GM15510 (cell line): ENCODE measurements around the gene MSANTD4.
A peak's percentile ranks its signal among the peaks of the same experiment; 100 is the strongest.

Source experiments
- POLR2A ChIP-seq: IDR thresholded peaks from 3 replicates; pipeline ENCODE4 v1.6.1; 2011; ENCODE audit warnings: borderline replicate concordance; ENCODE audit not compliant: insufficient read length; ENCODE audit errors: extremely low read depth

Gene MSANTD4

DNA sequence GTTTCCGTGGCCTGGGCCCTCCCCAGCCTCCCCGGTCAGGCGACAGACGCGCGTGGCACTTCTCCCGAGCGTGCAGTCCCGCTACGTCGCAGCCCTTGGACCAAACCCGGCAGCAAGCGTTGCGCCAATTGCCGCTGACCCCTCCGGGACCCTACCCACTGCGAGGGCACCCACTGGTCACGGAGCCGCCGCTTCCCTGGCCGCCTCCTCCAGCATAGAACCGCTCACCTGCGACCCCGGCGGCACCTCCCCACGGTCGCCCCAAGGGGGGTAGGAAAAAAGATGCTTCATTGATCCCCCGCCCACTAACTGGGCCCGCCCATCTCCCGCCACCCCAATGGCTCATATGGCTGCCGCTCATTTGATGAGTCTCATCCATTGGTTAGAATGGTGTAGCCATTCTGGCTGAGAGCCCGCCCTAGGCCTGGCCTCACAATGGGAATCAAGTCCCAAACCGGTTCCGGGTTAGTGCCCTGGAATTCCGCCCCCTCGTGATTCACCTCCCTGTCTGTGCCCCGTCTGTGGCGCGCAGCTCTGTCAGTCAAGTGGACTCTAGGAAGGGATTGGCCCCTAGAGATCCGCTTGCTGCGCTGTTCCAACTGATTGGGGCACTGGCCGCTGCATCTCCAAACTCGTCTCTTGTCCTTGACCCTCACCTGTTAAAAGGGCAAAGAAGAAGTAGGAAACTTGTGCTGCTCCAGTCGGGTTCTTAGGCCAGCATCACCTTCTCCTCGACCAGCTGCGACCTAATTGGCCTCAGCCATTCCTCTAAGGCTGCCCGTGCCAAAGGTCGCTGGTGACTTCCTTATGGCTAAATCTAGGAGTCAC, at the start of gene MSANTD4:
MSANTD4 (minus strand) TSS at position 274 of the 828 bp plus-strand sequence. CDS start 11,323 bp downstream, outside the sequence.
- TF ChIP-seq POLR2A: peak; percentile 70

DNA sequence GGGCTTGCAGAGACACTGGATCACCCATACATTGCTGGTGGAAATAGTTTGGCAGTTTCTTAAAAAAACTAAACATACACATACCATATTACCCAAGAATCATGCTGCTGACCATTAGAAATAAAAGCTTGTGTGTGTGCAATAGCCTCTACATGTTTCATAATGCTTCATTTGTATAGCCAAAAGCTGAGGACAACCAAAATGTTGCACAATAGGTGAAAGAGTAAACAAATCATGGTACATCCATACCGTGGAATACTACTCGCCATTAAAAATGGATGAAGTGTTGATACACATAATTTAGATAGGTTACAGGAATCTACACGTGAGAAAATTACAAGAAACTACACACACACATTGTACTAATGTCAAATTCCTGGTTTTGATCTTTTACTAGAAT, 48.6 kb upstream of the MSANTD4 start:
- TF ChIP-seq POLR2A: no peak

DNA sequence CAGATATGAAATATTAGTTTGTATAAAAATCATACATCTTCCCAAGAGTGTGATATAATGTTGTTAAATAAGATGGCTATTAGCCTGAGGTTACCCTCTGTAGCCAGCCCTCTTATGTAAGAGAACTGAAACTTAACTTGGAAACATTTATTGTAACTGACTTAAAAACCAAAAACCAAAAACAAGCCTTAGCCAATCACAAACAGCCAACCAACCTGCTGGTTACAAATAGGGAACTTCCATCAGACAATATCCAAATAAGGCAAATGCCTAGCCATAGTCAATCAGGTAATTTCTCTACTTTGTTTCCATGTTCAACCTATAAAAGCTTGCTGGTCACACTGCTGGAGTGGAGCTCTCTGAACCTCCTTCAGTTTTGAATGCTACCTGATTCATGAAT, 41.0 kb upstream of the MSANTD4 start:
- no peak for TF ChIP-seq POLR2A

DNA sequence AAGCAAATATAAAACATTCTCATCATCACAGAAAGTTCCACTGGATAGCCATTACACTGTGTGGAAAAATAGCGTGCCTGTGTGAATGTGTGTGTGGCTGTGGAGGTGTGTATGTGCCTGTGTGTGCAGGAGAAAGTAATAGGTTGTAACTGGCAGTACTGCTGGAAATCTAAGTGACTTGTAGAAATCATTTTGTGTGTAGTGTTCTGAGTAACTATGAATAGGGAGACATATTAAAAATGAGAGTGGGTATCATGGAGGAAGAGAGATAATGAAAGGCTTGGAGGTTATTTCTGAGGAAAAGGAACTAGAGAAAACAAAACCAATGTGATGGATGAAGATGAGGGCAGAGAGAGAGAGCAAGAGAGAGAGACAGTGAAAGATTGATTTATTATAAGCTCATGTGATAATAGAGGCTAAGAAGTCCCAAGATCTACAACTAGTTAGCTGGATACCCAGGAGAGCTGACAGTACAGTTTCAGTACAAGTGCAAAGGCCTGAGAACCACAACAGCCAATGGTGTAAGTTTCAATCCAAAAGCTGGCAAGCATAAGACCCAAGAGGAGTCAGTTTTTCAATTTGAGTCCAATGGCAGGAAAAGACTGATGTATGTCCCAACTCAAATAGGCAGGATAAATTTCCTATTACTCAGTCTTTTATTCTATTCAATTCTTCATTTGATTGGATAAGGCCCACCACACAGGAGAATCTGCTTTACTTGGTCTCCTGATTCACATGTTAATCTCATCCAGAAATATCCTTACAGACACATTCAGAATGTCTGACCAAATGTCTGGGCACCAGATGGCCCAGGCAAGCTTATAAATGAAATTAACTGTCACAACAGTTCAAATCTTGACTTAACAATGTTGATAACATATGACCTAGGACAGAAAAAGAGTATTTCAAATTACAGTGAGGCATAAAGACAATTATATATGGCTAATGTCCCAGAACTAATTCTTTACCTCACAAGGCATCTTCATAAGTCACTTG, 40.2 kb upstream of the MSANTD4 start:
- TF ChIP-seq POLR2A: no peak

DNA sequence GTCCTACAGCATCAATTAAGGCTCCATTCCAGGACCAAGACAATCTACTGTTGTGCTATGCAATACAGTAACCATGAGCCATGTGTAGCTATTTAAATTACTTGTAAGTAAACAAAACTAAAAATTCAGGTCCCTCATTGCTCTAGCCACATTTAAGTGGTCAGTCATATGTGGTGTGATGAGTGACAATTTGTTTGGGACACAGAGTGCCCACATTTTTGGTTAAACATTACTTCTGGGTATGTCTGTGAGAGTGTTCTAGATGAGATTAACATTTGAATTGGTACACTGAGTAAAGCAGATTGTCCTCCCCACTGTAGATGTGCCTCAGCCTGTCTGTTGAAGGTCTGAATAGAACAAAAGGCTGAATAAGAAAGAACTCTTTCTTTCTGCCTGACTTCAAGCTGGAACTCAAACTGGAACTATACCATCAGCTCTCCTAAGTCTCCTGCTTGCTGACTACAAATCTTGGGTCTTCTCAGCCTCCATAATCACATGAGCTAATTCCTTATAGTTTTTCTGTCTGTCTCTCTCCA, 39.3 kb upstream of the MSANTD4 start:
- no peak for TF ChIP-seq POLR2A

DNA sequence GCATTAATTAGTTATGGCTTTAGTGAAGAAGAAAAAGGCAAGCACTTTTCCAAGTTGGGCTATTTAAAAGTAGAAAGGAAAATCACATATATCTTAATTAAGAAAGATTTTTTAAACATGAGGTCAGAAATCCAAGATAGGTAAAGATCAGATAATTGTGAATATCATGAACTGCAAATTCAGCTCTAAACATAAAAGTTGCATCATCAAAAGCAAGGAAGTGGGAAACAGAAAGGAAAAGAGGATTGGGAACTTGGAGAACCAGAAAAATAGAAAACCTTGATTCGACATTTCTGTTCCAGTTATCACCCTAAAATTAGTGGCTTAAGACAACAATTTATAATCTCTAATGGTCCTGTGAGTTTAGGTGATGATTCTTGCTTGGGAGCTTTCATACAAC, 37.6 kb upstream of the MSANTD4 start:
- TF ChIP-seq POLR2A: no peak

DNA sequence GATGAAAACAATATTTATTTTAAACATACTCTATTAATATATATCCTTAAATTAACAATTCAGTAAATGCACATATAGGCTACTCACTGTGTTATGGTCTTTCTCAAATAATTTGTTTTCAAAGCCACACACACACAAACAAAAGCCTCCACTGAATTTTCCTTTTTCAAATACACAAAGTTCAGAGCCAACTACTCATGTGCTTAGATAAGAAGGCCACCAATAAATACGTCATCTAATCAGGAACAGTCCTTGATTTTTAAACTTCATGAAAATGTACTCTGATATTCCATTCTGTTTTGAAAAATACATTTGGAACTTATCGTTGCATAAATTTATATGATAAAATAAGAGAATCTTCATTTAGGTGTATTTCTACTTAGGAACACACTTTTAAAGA, 29.1 kb upstream of the MSANTD4 start:
- no peak for TF ChIP-seq POLR2A

DNA sequence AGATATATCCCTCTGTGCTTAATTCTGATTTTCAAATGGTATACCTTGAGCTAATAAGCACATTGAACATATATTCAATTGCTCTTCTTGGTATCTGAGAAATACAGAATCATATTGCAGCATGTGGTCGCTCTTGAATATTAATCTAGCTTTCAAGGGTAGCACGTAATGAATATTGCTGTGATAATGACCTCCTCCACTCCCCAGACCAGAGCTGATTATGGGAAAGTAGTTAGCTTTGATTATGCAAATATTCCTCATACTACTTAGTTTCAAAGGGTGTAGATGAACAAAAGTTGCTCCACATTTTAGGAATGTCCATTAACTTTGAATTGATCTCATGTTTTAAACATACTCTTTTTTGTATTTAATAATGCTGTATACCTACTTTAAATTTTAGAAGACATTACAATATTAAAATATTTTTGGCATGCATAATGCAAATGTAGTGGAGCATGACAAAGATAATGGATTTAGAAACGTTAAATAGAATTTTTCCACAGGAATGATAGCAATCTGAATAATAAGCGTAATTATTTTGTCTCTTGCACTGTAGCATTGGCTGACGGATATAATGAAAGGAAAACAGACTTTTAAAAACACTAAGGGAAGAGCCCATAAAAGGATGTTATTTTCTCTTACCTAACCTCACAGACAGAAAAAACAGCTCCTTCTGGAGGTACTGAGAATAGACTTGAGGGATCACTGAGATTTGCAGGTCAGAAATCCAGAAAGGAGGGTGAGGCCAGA, 27.9 kb upstream of the MSANTD4 start:
- TF ChIP-seq POLR2A: no peak

DNA sequence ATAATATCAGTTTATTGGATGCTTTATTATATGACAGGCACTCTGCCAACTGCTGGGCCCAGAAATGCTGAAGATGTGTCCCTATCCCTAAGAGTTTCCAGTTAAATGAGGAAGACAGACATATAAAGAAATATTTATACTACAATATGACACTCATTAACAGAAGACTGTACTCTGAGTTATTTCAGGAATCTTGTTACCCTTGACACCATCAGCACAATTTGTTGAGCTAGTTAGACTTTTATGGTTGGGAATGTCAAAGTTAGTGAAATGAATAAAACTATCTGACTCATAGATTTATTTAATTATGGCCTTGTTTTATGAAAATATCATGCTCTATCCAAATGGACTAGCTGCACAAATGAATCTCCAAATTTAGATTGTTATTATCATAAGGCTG, 25.6 kb upstream of the MSANTD4 start:
- no peak for TF ChIP-seq POLR2A

DNA sequence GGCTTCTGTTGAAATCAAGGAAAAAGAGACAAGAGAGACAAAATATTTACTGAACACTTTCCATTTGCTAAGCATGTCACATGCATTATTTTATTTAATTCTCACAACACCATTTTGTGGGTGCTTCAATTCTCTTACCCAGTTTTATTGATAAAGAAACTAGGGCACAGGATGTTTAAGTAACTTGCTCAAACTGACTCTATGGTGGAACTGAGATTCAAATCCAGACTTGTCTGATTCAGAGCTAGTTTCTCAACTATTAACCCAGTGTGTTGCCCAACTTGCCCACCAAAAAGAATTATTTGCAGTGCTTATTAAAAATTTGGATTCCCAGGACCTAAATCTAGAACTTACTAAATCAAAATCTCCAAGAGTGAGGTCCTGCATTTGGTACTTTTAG, 21.5 kb upstream of the MSANTD4 start:
- no peak for TF ChIP-seq POLR2A

DNA sequence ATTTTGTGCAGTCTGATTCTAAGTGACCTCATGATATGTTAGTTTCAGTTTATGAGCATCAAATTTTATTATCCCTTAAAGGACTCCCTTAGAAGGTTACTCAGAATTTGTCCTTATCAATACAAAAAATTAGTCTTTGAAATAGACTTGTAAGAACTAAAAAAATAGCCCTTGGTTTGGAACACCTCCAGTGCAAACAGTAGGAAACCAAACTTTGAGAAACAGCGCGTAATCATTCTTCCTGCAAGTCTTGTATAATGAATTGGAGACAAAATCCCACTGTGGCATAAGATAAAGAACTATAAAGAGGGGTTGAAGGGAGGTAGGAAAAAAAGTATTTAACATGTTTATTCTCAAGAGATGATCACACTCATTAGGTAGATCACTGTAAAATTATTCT, 10.8 kb upstream of the MSANTD4 start:
- no peak for TF ChIP-seq POLR2A

DNA sequence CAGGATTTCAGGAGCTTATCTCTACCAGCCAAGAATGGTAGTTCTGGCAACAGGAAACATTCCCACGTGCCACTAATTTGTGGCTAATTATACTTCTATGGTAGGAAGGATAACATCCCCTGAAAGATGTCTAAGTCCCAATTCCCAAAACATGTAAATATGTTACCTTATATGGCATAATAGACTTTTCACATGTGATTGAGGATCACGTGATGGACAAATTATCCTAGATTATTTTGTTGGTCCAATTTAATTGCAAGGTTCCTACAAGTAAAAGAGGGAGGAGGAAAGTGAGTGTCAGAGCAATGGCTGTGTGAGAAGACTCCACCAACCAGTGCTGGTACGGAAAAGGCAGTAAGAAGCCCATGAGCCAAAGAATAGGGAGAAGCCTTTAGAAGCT, 9.9 kb upstream of the MSANTD4 start:
- no peak for TF ChIP-seq POLR2A

DNA sequence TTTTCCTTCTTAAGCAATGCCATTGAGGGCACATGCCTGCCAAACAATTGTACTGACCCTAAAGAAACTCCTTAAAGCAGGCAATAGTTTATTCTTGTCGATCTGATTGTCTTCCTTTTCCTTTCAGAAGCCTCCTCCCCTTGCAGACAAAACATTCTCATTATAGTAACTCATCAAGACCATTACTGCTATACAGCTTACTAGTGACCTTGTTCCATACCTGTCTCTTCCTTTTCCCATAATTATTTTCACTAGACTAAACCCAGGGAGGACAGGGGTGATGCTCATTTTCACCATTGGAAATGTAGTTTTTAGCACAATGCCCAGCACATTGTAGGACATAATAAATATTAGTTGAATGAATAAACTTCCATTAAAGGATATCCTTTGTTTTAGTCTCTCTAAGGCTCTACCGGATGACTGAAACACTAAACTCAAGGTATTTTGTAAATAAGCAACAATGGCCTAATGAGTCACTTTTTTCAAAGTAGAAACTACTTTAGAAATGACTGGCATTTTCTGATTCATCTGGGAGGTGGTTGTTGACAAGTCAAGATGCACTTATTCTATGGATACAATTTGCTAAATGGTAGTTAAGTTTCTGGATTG, 9.3 kb upstream of the MSANTD4 start:
- no peak for TF ChIP-seq POLR2A

DNA sequence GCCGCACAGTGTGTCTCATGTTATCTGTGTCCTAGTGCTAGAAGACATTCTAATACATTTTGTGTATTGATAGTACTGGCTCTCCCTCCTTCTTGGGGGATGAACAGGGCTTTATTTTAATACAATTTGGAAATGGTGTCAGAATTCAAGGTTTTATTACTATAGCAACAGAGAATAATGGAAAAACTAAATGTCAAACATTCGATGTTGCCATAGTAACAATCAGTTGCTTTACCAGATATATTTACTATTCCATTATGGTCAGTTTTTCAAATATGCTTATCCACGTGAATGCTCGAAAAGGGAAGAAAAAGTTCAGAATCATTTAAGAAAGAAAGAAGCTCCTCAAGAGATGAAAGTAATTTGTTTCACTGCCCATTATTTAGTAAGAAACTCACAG, 8.6 kb upstream of the MSANTD4 start:
- no peak for TF ChIP-seq POLR2A
